HepG2 (cell line): ENCODE measurements around the gene SKI. TPM values are rescaled to one million over a fixed set of nuclear protein-coding genes. Genes with fewer than 3 reads are reported as not detected.

ENCODE experiments used
- ATAC-seq: fragments of 200-7000 bp; cut with Tn5 transposase; 3 replicates; pipeline ENCODE4 v1.9.1; 2020; ENCODE audit warnings: mild to moderate bottlenecking, moderate library complexity
- BruUV-seq: library from RNA; stranded (reverse); fragments of 400-500 nt; replicated peaks from 2 replicates; lab custom pipeline; 2021; lab: Mats Ljungman, UMichigan
- CTCF ChIA-PET: fragments of 300-600 bp; formaldehyde crosslinking; extraction: SDS; loops from one replicate; lab custom pipeline; 2021; ENCODE audit warnings: low total read pairs, inconsistent platforms, low intra/inter-chr PET ratio; lab: Yijun Ruan, JAX
- POLR2A ChIA-PET: fragments of 350-600 bp; sonication (Branson Sonifier 250); formaldehyde crosslinking; loops from one replicate; lab custom pipeline; 2020; ENCODE audit warnings: antibody characterized with exemption, inconsistent platforms; lab: Yijun Ruan, JAX
- DNase-seq: peaks from one replicate; pipeline ENCODE4 v3.0.0-alpha.2; 2015; ENCODE audit warnings: low spot score
- FAIRE-seq: peaks from 3 replicates; lab custom pipeline; 2011; peaks lifted over from hg19 to GRCh38; lab: Jason Lieb, UNC
- H2AFZ ChIP-seq: one replicate; pipeline ENCODE4 v1.6.1; 2011; ENCODE audit warnings: low read length, inconsistent platforms
- H3K27ac ChIP-seq: fragments of 300-600 bp; 3 replicates; pipeline ENCODE4 v1.8.0; 2011; ENCODE audit warnings: mixed run types, mild to moderate bottlenecking, mixed read lengths, low read length, inconsistent platforms; ENCODE audit not compliant: insufficient read depth; ENCODE audit errors: extremely low read length
- H3K27me3 ChIP-seq, 2 experiments: fragments of 200-600 bp in 1 of 2; 2 replicates in 1 of 2; 3 replicates in 1 of 2; pipeline versions ENCODE4 v1.6.0 to v1.8.0; 2011; ENCODE audit warnings: low read length in 2 of 2, mild to moderate bottlenecking in 2 of 2, moderate library complexity in 2 of 2, inconsistent platforms in 1 of 2; ENCODE audit not compliant: insufficient read depth in 2 of 2, control insufficient read depth in 1 of 2
- H3K36me3 ChIP-seq, 2 experiments: fragments of 200-600 bp in 1 of 2; replicated peaks in 1 of 2; 2 replicates in 1 of 2; 3 replicates in 1 of 2; pipeline versions ENCODE4 v1.5.1 to v1.8.0; 2011; ENCODE audit warnings: low read length in 2 of 2, inconsistent platforms in 1 of 2; ENCODE audit not compliant: insufficient read depth in 2 of 2, control insufficient read depth in 1 of 2
- H3K4me1 ChIP-seq: 2 replicates; pipeline ENCODE4 v1.5.1; 2012; ENCODE audit warnings: low read length, inconsistent platforms; ENCODE audit not compliant: insufficient read depth
- H3K4me2 ChIP-seq: 2 replicates; pipeline ENCODE4 v1.6.0; 2011; ENCODE audit warnings: low read depth, low read length, inconsistent platforms
- H3K4me3 ChIP-seq, 3 experiments: fragments of 200-600 bp in 1 of 3; sonication (generic), shearing (Covaris generic) in 1 of 3; replicated peaks in 1 of 3; 2 replicates each; pipeline ENCODE4 v1.5.1; 2011 to 2016; ENCODE audit warnings: low read length in 3 of 3, inconsistent platforms in 2 of 3, low read depth in 2 of 3, mild to moderate bottlenecking in 2 of 3, control low read depth in 1 of 3, mixed read lengths in 1 of 3; ENCODE audit not compliant: insufficient read depth in 1 of 3
- H3K79me2 ChIP-seq: one replicate; pipeline ENCODE4 v1.6.1; 2011; ENCODE audit warnings: low read length, inconsistent platforms; ENCODE audit not compliant: insufficient read depth
- H3K9ac ChIP-seq: 2 replicates; pipeline ENCODE4 v1.6.0; 2011; ENCODE audit warnings: mild to moderate bottlenecking, low read depth, low read length, inconsistent platforms; ENCODE audit not compliant: insufficient read depth
- H3K9me3 ChIP-seq: 2 replicates; pipeline ENCODE4 v1.5.1; 2012; ENCODE audit warnings: mild to moderate bottlenecking, low read length
- H4K20me1 ChIP-seq: 2 replicates; pipeline ENCODE4 v1.6.0; 2011; ENCODE audit warnings: inconsistent platforms, mild to moderate bottlenecking, low read length, moderate library complexity; ENCODE audit not compliant: insufficient read depth
- ARNT2 ChIP-seq: sonication (generic); formaldehyde crosslinking; IDR thresholded peaks from 2 replicates; pipeline ENCODE4 v1.8.0; 2022; ENCODE audit warnings: mild to moderate bottlenecking, low read depth, missing genetic modification reagents, moderate library complexity
- CREBL2 ChIP-seq: sonication (generic); formaldehyde crosslinking; IDR thresholded peaks from 2 replicates; pipeline ENCODE4 v1.8.1; 2023; ENCODE audit warnings: missing genetic modification reagents, mild to moderate bottlenecking, borderline replicate concordance
- FOXP1 ChIP-seq, 2 experiments: fragments of 450-650 bp in 1 of 2; IDR thresholded peaks; 2 replicates each; pipeline ENCODE4 v1.6.1; 2017 to 2018; ENCODE audit warnings: antibody characterized with exemption in 1 of 2
- HMGXB3 ChIP-seq: sonication (generic); formaldehyde crosslinking; IDR thresholded peaks from 2 replicates; pipeline ENCODE4 v1.4.0; 2020; ENCODE audit warnings: missing genetic modification reagents, borderline replicate concordance
- KAT7 ChIP-seq: IDR thresholded peaks from 2 replicates; pipeline ENCODE4 v1.6.1; 2018; ENCODE audit warnings: borderline replicate concordance, missing compliant biosample characterization
- KLF16 ChIP-seq, 2 experiments: sonication (generic) in 1 of 2; formaldehyde crosslinking in 1 of 2; IDR thresholded peaks; 2 replicates each; pipeline versions ENCODE4 v1.6.1 to v1.8.0; 2016 to 2023; ENCODE audit warnings: missing genetic modification reagents in 2 of 2, missing compliant biosample characterization in 1 of 2
- MAFF ChIP-seq: IDR thresholded peaks from 2 replicates; pipeline ENCODE4 v1.6.1; 2011; ENCODE audit warnings: low read depth, low read length, improper control_type of control experiment
- NR3C1 ChIP-seq: sonication (generic); formaldehyde crosslinking; IDR thresholded peaks from 2 replicates; pipeline ENCODE4 v1.4.0; 2020; ENCODE audit warnings: missing genetic modification reagents
- PBX3 ChIP-seq: sonication (generic); formaldehyde crosslinking; IDR thresholded peaks from 2 replicates; pipeline ENCODE4 v1.8.1; 2023; ENCODE audit warnings: missing genetic modification reagents, inconsistent platforms, borderline replicate concordance
- REL ChIP-seq: sonication (generic); formaldehyde crosslinking; conservative IDR thresholded peaks from 2 replicates; pipeline ENCODE4 v1.8.0; 2022; ENCODE audit warnings: mild to moderate bottlenecking, missing genetic modification reagents, moderate library complexity
- THAP7 ChIP-seq: sonication (generic); formaldehyde crosslinking; IDR thresholded peaks from 2 replicates; pipeline ENCODE4 v1.8.1; 2023; ENCODE audit warnings: mild to moderate bottlenecking, missing genetic modification reagents
- TIGD3 ChIP-seq: sonication (generic); formaldehyde crosslinking; IDR thresholded peaks from 2 replicates; pipeline ENCODE4 v1.5.1; 2020; ENCODE audit warnings: mild to moderate bottlenecking, missing genetic modification reagents, borderline replicate concordance
- ZNF569 ChIP-seq: sonication (generic); formaldehyde crosslinking; IDR thresholded peaks from 2 replicates; pipeline ENCODE4 v1.5.0; 2020; ENCODE audit warnings: mild to moderate bottlenecking, missing genetic modification reagents, moderate library complexity, borderline replicate concordance
- WGBS: methylation state at CpG from one replicate; pipeline ENCODE4 v1.1.6; 2017; ENCODE audit warnings: low lambda C conversion rate; 5-methylcytosine and 5-hydroxymethylcytosine counted together
- in situ Hi-C: cut with HindIII; loops from 2 replicates; pipeline ENCODE4 v1.10.0; 2017; ENCODE audit warnings: low pct_unique_long_range_greater_than_20kb; ENCODE audit not compliant: extremely low pct_ligation_motif_present
- intact Hi-C: fragments of 100-400 bp; cut with micrococcal nuclease; formaldehyde crosslinking; loops from one replicate; pipeline ENCODE4 v1.10.0; 2022; ENCODE audit not compliant: unreplicated experiment
- polyA plus RNA-seq, 8 experiments: library from polyadenylated mRNA; depleted of rRNA in 3 of 8; stranded (reverse) in 7 of 8; unstranded in 1 of 8; fragments of >200 nt; fragmentation: Illumina TruSeq in 4 of 8; extraction: Trizol in 4 of 8; gene quantifications; 2 replicates each; pipeline versions ENCODE4 v1.2.1 to v1.2.3, GENCODE V29; 2011 to 2016; ENCODE audit warnings: low read depth in 4 of 8, missing spikeins in 1 of 8, mixed read lengths in 1 of 8; ENCODE audit not compliant: insufficient read depth in 1 of 8
- total RNA-seq, 5 experiments: library from RNA; depleted of rRNA; stranded (reverse); fragments of >200 nt; fragmentation: Illumina TruSeq; extraction: Trizol; gene quantifications; 2 replicates each; pipeline ENCODE4 v1.2.3, GENCODE V29; 2016; ENCODE audit warnings: low read depth in 1 of 5

SKI gene
- total and polyA plus RNA-seq, 2 of the 13 experiments (the other 11 are each of a cell fraction or from before 2014, with no cell fraction given) = 4.7 to 6.9 TPM

GRCh38 chr1:2315674-2316450 is 87.7 kb downstream of the SKI start:
- Histone ChIP-seq H4K20me1 (no peaks in the 10 kb centered on the region), H3K4me2 (peak overlapping the region; percentile 95), H3K27ac (no peak overlapping the region), H2AFZ (no peak overlapping the region), H3K4me1 (peaks cover 71% of the 10 kb centered on the region), H3K79me2 (no peaks in the 10 kb centered on the region), H3K36me3 (no peaks in the 10 kb centered on the region), H3K27me3 (peaks cover 10 to 29% of the 10 kb centered on the region in 2 experiments; a peak in 4 of 5 replicates), H3K4me3 (peak overlapping the region; percentile 55 to 78 (median 61)), H3K9me3 (no peaks in the 10 kb centered on the region), H3K9ac (peak overlapping the region; percentile 78)
- peak; percentile 3 for ATAC-seq
- intact Hi-C loops (no loop called here), in situ Hi-C loops (no loop called here)
- ChIA-PET POLR2A (interaction anchor here (0.5 to 2.9 kb wide), 8 partner anchors 10 to 121 kb away, joined by 3 to 13 read pairs (median 8); partner anchors contain the start of genes MORN1 and RER1), CTCF (no interaction called here)
- BruUV-seq = no TSS peak
- DNase-seq = no peak
- no peak for FAIRE-seq
- whole genome bisulfite sequencing = 11% methylated on average over 6 of the region's 21 CpGs
- TF ChIP-seq MAFF (no peak), HMGXB3 (CRISPR knock-in tag) (no peak), KAT7 (CRISPR knock-in tag) (no peak), PBX3 (CRISPR knock-in tag) (no peak), TIGD3 (CRISPR knock-in tag) (no peak), ARNT2 (CRISPR knock-in tag) (no peak), THAP7 (CRISPR knock-in tag) (no peak), REL (CRISPR knock-in tag) (0 out of 2 replicates have a peak, but pooled peaks have one; percentile 24), NR3C1 (CRISPR knock-in tag) (no peak), FOXP1 (IDR thresholded peaks at IDR 0.05) (no peak), FOXP1 (CRISPR knock-in tag; IDR thresholded peaks at IDR 0.05) (no peak), ZNF569 (CRISPR knock-in tag) (no peak), CREBL2 (CRISPR knock-in tag) (no peak), KLF16 (CRISPR knock-in tag; IDR thresholded peaks at IDR 0.05) (no peak)
